K562 (cell line): Measurements from ENCODE around the gene FBXW12. TPM values are rescaled to one million over a fixed set of nuclear protein-coding genes. Genes with fewer than 3 reads are reported as not detected.

Experiments used
- ATAC-seq: fragments of 200-7000 bp; cut with Tn5 transposase; 3 replicates; pipeline ENCODE4 v1.9.1; 2020; ENCODE audit warnings: moderate library complexity
- BruUV-seq: library from RNA; stranded (reverse); fragments of 400-500 nt; replicated peaks from 2 replicates; lab custom pipeline; 2021; lab: Mats Ljungman, UMichigan
- CTCF ChIA-PET: fragments of 300-600 bp; formaldehyde crosslinking; extraction: SDS; loops from one replicate; lab custom pipeline; 2021; ENCODE audit warnings: low intra/inter-chr PET ratio; lab: Yijun Ruan, JAX
- POLR2A ChIA-PET: fragments of 300-600, 350-650 bp; sonication (Branson Sonifier 250); formaldehyde crosslinking; extraction: SDS; loops from one replicate; lab custom pipeline; 2021; ENCODE audit warnings: antibody characterized with exemption, inconsistent platforms; lab: Yijun Ruan, JAX
- DNase-seq, 4 experiments: peaks; one replicate each; pipeline versions ENCODE4 v3.0.0 to v3.0.0-alpha.2; 2011 to 2018; ENCODE audit warnings: low spot score in 3 of 4, mixed read lengths in 3 of 4; ENCODE audit errors: extremely low read depth in 1 of 4
- FAIRE-seq: peaks from 2 replicates; lab custom pipeline; 2011; peaks lifted over from hg19 to GRCh38; lab: Jason Lieb, UNC
- H2AFZ ChIP-seq: 2 replicates; pipeline ENCODE4 v1.6.0; 2011; ENCODE audit warnings: low read depth, low read length, control low read depth, inconsistent platforms
- H3K27ac ChIP-seq: fragments of 200-600 bp; 3 replicates; pipeline ENCODE4 v1.8.0; 2011; ENCODE audit warnings: low read depth, mild to moderate bottlenecking, control low read depth, inconsistent platforms, low read length, moderate library complexity, mixed read lengths; ENCODE audit errors: extremely low read depth
- H3K27me3 ChIP-seq, 2 experiments: fragments of 300-600 bp in 1 of 2; 2 replicates in 1 of 2; 3 replicates in 1 of 2; pipeline versions ENCODE4 v1.6.0 to v1.8.0; 2011; ENCODE audit warnings: inconsistent platforms in 2 of 2, low read length in 2 of 2, mild to moderate bottlenecking in 1 of 2, mixed read lengths in 1 of 2, moderate library complexity in 1 of 2; ENCODE audit not compliant: control insufficient read depth in 2 of 2, insufficient read depth in 2 of 2
- H3K36me3 ChIP-seq: fragments of 300-600 bp; 3 replicates; pipeline ENCODE4 v1.8.0; 2011; ENCODE audit warnings: mild to moderate bottlenecking, low read length, inconsistent platforms; ENCODE audit not compliant: control insufficient read depth, insufficient read depth
- H3K4me1 ChIP-seq, 2 experiments: fragments of 200-600 bp in 1 of 2; replicated peaks in 1 of 2; 2 replicates in 1 of 2; 3 replicates in 1 of 2; pipeline versions ENCODE4 v1.5.1 to v1.8.0; 2011; ENCODE audit warnings: inconsistent platforms in 2 of 2, low read length in 2 of 2, mild to moderate bottlenecking in 1 of 2, mixed read lengths in 1 of 2, moderate library complexity in 1 of 2; ENCODE audit not compliant: control insufficient read depth in 2 of 2, insufficient read depth in 2 of 2
- H3K4me2 ChIP-seq: 2 replicates; pipeline ENCODE4 v1.6.1; 2011; ENCODE audit warnings: low read length, control low read depth, inconsistent platforms, mixed read lengths; ENCODE audit not compliant: insufficient read depth
- H3K4me3 ChIP-seq: fragments of 200-600 bp; sonication (generic), shearing (Covaris generic); 2 replicates; pipeline ENCODE4 v1.5.1; 2016; ENCODE audit warnings: control low read depth, inconsistent platforms
- H3K79me2 ChIP-seq: fragments of 200-600 bp; 3 replicates; pipeline ENCODE4 v1.8.0; 2011; ENCODE audit warnings: low read length, inconsistent platforms; ENCODE audit not compliant: control insufficient read depth, insufficient read depth
- H3K9ac ChIP-seq, 2 experiments: 2 replicates each; pipeline versions ENCODE4 v1.6.0 to v1.6.1; 2011; ENCODE audit warnings: low read depth in 2 of 2, low read length in 2 of 2, control low read depth in 1 of 2, inconsistent platforms in 1 of 2, mild to moderate bottlenecking in 1 of 2, mixed read lengths in 1 of 2; ENCODE audit not compliant: insufficient read depth in 1 of 2
- H3K9me1 ChIP-seq: one replicate; pipeline ENCODE4 v1.6.0; 2011; ENCODE audit warnings: inconsistent platforms, mild to moderate bottlenecking, low read length, moderate library complexity; ENCODE audit not compliant: control insufficient read depth, insufficient read depth
- H3K9me3 ChIP-seq: replicated peaks from 2 replicates; pipeline ENCODE4 v1.5.1; 2011; ENCODE audit warnings: low read depth, low read length, inconsistent platforms; ENCODE audit not compliant: control insufficient read depth, insufficient read depth
- H4K20me1 ChIP-seq: replicated peaks from 2 replicates; pipeline ENCODE4 v1.6.1; 2011; ENCODE audit warnings: low read length, inconsistent platforms, mixed read lengths; ENCODE audit not compliant: control insufficient read depth, insufficient read depth
- BMI1 ChIP-seq: fragments of 150-350 bp; IDR thresholded peaks from 2 replicates; pipeline ENCODE4 v1.6.1; 2014; ENCODE audit warnings: low read length
- COPS2 ChIP-seq: fragments of 450-650 bp; conservative IDR thresholded peaks from 2 replicates; pipeline ENCODE4 v1.6.1; 2016; ENCODE audit warnings: mild to moderate bottlenecking, moderate library complexity
- ID3 ChIP-seq, 2 experiments: fragments of 250-450 bp in 1 of 2; fragments of 450-650 bp in 1 of 2; sonication (Bioruptor Pico) in 1 of 2; IDR thresholded peaks; 2 replicates each; pipeline versions ENCODE4 v1.6.1 to v1.8.0; 2016 to 2021; ENCODE audit warnings: mild to moderate bottlenecking in 2 of 2, moderate library complexity in 2 of 2, missing compliant biosample characterization in 1 of 2, missing genetic modification characterization in 1 of 2
- ZC3H8 ChIP-seq: fragments of 450-650 bp; IDR thresholded peaks from 2 replicates; pipeline ENCODE4 v1.6.1; 2017
- WGBS: fragments of 100-300 bp; shearing (Covaris generic); methylation state at CpG from one replicate; pipeline ENCODE4 v1.1.6; 2016; ENCODE audit warnings: low coverage, mixed read lengths; ENCODE audit not compliant: insufficient coverage; ENCODE audit errors: missing lambda C conversion rate; 5-methylcytosine and 5-hydroxymethylcytosine counted together
- in situ Hi-C: fragments of 300-500 bp; cut with MboI; formaldehyde crosslinking; loops from 4 replicates; pipeline ENCODE4 v1.15.0; 2018; ENCODE audit warnings: inconsistent platforms, mixed read lengths
- intact Hi-C: fragments of 100-400 bp; cut with micrococcal nuclease; formaldehyde crosslinking; loops from 2 replicates; pipeline ENCODE4 v1.14.2; 2022
- polyA plus RNA-seq, 8 experiments: library from polyadenylated mRNA; depleted of rRNA in 4 of 8; stranded (reverse) in 5 of 8; unstranded in 3 of 8; fragments of >200 nt; fragmentation: Nextera tagmentation in 2 of 8; fragmentation: Illumina TruSeq in 1 of 8; extraction: Ambion mirVana in 2 of 8; extraction: Trizol in 1 of 8; gene quantifications; 2 replicates each; pipeline versions ENCODE4 v1.2.1 to v1.2.3, GENCODE V29; 2011 to 2014; ENCODE audit warnings: inconsistent platforms in 1 of 8, missing spikeins in 1 of 8
- total RNA-seq, 7 experiments: library from RNA; depleted of rRNA in 6 of 7; stranded (reverse); fragments of >200 nt in 6 of 7; fragmentation: Illumina TruSeq in 2 of 7; extraction: Trizol in 2 of 7; gene quantifications; 2 replicates each; pipeline versions ENCODE4 v1.2.1 to v1.2.3, GENCODE V29; 2011 to 2021; ENCODE audit warnings: low replicate concordance in 1 of 7
- TF ChIP-seq, protein P1 (sequence below): fragments of 450-650 bp; IDR thresholded peaks from 2 replicates; pipeline ENCODE4 v1.6.1; 2016; ENCODE audit warnings: low read depth, mild to moderate bottlenecking, moderate library complexity
- TF ChIP-seq, protein P2 (sequence below): sonication (generic); formaldehyde crosslinking; IDR thresholded peaks from 2 replicates; pipeline ENCODE4 v1.8.0; 2022; ENCODE audit warnings: mild to moderate bottlenecking, missing genetic modification reagents

Gene FBXW12
- total and polyA plus RNA-seq, 9 of the 15 experiments (the other 6 are each of a cell fraction or from before 2014, with no cell fraction given) = 0.04 to 0.07 (median 0.06) TPM; not detected in 6

DNA sequence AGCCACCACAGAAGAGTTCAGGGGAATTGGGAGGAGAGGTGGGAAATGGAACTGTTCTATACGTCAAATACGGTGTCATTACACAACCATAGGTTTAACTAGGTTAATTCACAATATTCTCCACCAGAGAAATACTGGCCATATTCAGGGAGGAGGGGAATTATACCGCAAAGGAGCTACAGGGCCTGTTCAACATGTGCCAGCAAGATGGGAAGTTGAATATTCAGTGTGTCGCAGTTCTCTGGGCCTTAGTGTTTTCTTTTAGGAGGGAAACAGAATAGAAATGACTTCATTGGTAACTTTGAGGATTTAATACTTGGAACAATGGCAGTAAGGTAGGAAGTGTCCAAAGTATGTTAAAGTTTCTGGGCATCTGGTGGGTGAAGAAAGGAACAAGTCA, 18.0 kb upstream of the FBXW12 start:
- H3K27ac ChIP-seq = no peak overlapping the region
- DNase-seq (no peak), ATAC-seq (no peak), FAIRE-seq (no peak)
- H3K4me2 ChIP-seq = no peak overlapping the region
- H3K79me2 ChIP-seq = no peaks in the 10 kb centered on the region
- no peaks in the 10 kb centered on the region for H4K20me1 ChIP-seq
- H3K4me1 ChIP-seq = no peaks in the 10 kb centered on the region
- no peaks in the 10 kb centered on the region for H3K9me1 ChIP-seq
- peaks cover 3 to 13% of the 10 kb centered on the region in 2 experiments; a peak in 3 of 5 replicates for H3K27me3 ChIP-seq
- WGBS = 3% methylated on average over 4 of the region's 4 CpGs
- H3K9me3 ChIP-seq = no peaks in the 10 kb centered on the region
- no TSS peak for BruUV-seq
- no peak overlapping the region for H3K4me3 ChIP-seq
- intact Hi-C loops = no loop called here
- TF ChIP-seq ZC3H8 (no peak), ID3 (CRISPR knock-in tag; IDR thresholded peaks at IDR 0.05) (no peak), ID3 (tag; IDR thresholded peaks at IDR 0.05) (no peak), COPS2 (no peak), BMI1 (no peak)
- TF ChIP-seq, protein P1, sequence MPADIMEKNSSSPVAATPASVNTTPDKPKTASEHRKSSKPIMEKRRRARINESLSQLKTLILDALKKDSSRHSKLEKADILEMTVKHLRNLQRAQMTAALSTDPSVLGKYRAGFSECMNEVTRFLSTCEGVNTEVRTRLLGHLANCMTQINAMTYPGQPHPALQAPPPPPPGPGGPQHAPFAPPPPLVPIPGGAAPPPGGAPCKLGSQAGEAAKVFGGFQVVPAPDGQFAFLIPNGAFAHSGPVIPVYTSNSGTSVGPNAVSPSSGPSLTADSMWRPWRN = no peak
- TF ChIP-seq, protein P2, sequence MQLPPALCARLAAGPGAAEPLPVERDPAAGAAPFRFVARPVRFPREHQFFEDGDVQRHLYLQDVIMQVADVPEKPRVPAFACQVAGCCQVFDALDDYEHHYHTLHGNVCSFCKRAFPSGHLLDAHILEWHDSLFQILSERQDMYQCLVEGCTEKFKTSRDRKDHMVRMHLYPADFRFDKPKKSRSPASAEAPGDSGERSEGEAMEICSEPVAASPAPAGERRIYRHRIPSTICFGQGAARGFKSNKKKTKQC (CRISPR knock-in tag) = no peak
- TF ChIP-seq, all 486 proteins: peak for 0
- no peak overlapping the region for H3K9ac ChIP-seq
- CTCF ChIA-PET = no interaction called here
- POLR2A ChIA-PET = no interaction called here
- in situ Hi-C loops = no loop called here
- no peak overlapping the region for H2AFZ ChIP-seq
- no peaks in the 10 kb centered on the region for H3K36me3 ChIP-seq
